Endothelial cell of umbilical vein (primary cell): ENCODE results near the gene NOP9. TPM values are rescaled to one million over a fixed set of nuclear protein-coding genes. Genes with fewer than 3 reads are reported as not detected.

Experiments
- BruUV-seq: library from RNA; stranded (reverse); fragments of 400-500 nt; replicated peaks from 2 replicates; lab custom pipeline; 2021; lab: Mats Ljungman, UMichigan
- CTCF ChIA-PET: fragments of 300-600, 350-600 bp; sonication (Branson Sonifier 250); formaldehyde crosslinking; loops from one replicate; lab custom pipeline; 2021; ENCODE audit warnings: antibody characterized with exemption, inconsistent platforms; lab: Charles Lee
- POLR2A ChIA-PET: fragments of 300-600, 350-600 bp; sonication (Branson Sonifier 250); formaldehyde crosslinking; loops from one replicate; lab custom pipeline; 2021; ENCODE audit warnings: antibody characterized with exemption, inconsistent platforms; lab: Charles Lee
- DNase-seq: peaks from one replicate; pipeline ENCODE4 v3.0.0-alpha.2; 2011; ENCODE audit warnings: low read depth, low spot score
- FAIRE-seq: peaks from 2 replicates; lab custom pipeline; 2011; peaks lifted over from hg19 to GRCh38; lab: Jason Lieb, UNC
- H2AFZ ChIP-seq: 2 replicates; pipeline ENCODE4 v1.6.0; 2012; ENCODE audit warnings: low read depth, low read length, control low read depth, inconsistent platforms
- H3K27ac ChIP-seq: 2 replicates; pipeline ENCODE4 v1.5.1; 2011; ENCODE audit warnings: low read depth, mild to moderate bottlenecking, control low read depth, low read length, moderate library complexity; ENCODE audit not compliant: insufficient read depth
- H3K27me3 ChIP-seq, 2 experiments: 2 replicates each; pipeline versions ENCODE4 v1.6.0 to v1.6.1; 2011; ENCODE audit warnings: low read length in 2 of 2, mixed read lengths in 1 of 2; ENCODE audit not compliant: control insufficient read depth in 2 of 2, insufficient read depth in 2 of 2
- H3K36me3 ChIP-seq, 2 experiments: 2 replicates in 1 of 2; 3 replicates in 1 of 2; pipeline ENCODE4 v1.5.1; 2011; ENCODE audit warnings: low read length in 2 of 2, mild to moderate bottlenecking in 1 of 2, moderate library complexity in 1 of 2; ENCODE audit not compliant: control insufficient read depth in 2 of 2, insufficient read depth in 2 of 2; ENCODE audit errors: extremely low read depth in 1 of 2
- H3K4me1 ChIP-seq: 3 replicates; pipeline ENCODE4 v1.5.1; 2011; ENCODE audit warnings: mild to moderate bottlenecking, low read length; ENCODE audit not compliant: control insufficient read depth, insufficient read depth; ENCODE audit errors: extremely low read depth
- H3K4me2 ChIP-seq: 2 replicates; pipeline ENCODE4 v1.6.1; 2011; ENCODE audit warnings: low read length, control low read depth, mixed read lengths; ENCODE audit not compliant: insufficient read depth
- H3K4me3 ChIP-seq, 3 experiments: fragments of 200-600 bp in 1 of 3; sonication (generic), shearing (Covaris generic) in 1 of 3; replicated peaks in 1 of 3; 2 replicates each; pipeline ENCODE4 v1.5.1; 2011 to 2016; ENCODE audit warnings: control low read depth in 3 of 3, low read length in 3 of 3, mild to moderate bottlenecking in 2 of 3, inconsistent platforms in 1 of 3, low read depth in 1 of 3, moderate library complexity in 1 of 3; ENCODE audit not compliant: insufficient read depth in 1 of 3
- H3K79me2 ChIP-seq: 2 replicates; pipeline ENCODE4 v1.6.0; 2012; ENCODE audit warnings: low read length, inconsistent platforms; ENCODE audit not compliant: control insufficient read depth, insufficient read depth
- H3K9ac ChIP-seq: replicated peaks from 2 replicates; pipeline ENCODE3; 2011; ENCODE audit warnings: low read length, control low read depth; ENCODE audit not compliant: insufficient read depth; ENCODE audit errors: extremely low read depth
- H3K9me1 ChIP-seq: replicated peaks from 3 replicates; pipeline ENCODE4 v1.6.0; 2011; ENCODE audit warnings: mild to moderate bottlenecking, low read length; ENCODE audit not compliant: control insufficient read depth, insufficient read depth; ENCODE audit errors: extremely low read depth
- H3K9me3 ChIP-seq: replicated peaks from 2 replicates; pipeline ENCODE4 v1.5.1; 2012; ENCODE audit warnings: low read length, inconsistent platforms; ENCODE audit not compliant: control insufficient read depth, insufficient read depth
- H4K20me1 ChIP-seq: replicated peaks from 2 replicates; pipeline ENCODE3; 2011; ENCODE audit warnings: mild to moderate bottlenecking, low read length; ENCODE audit not compliant: control insufficient read depth, insufficient read depth; ENCODE audit errors: extremely low read depth
- CTCF ChIP-seq, 2 donors: IDR thresholded peaks; 1 replicate in 1 of 2; 2 replicates in 1 of 2; pipeline ENCODE4 v1.5.1; 2011; ENCODE audit warnings: low read length in 2 of 2, mild to moderate bottlenecking in 2 of 2, moderate library complexity in 2 of 2, control low read depth in 1 of 2, inconsistent platforms in 1 of 2, low read depth in 1 of 2; ENCODE audit not compliant: insufficient read depth in 1 of 2; ENCODE audit errors: extremely low read depth in 1 of 2
- GATA2 ChIP-seq: IDR thresholded peaks from 2 replicates; pipeline ENCODE4 v1.7.0; 2011; ENCODE audit warnings: low read depth, mild to moderate bottlenecking, moderate library complexity, mixed read lengths, low read length; ENCODE audit not compliant: insufficient read length, insufficient read depth
- MAX ChIP-seq: IDR thresholded peaks from 2 replicates; pipeline ENCODE4 v1.6.1; 2011; ENCODE audit not compliant: insufficient read depth, insufficient read length
- MYC ChIP-seq: IDR thresholded peaks from one replicate; pipeline ENCODE4 v1.6.1; 2011; ENCODE audit warnings: mild to moderate bottlenecking, low read depth, low read length
- POLR2A ChIP-seq: IDR thresholded peaks from 2 replicates; pipeline ENCODE4 v1.6.1; 2012; ENCODE audit warnings: low read depth, mild to moderate bottlenecking, control low read depth, low read length
- dilution Hi-C: fragments of 300-500 bp; cut with MboI; formaldehyde crosslinking; loops from one replicate; pipeline ENCODE4 v1.15.0; 2019; ENCODE audit warnings: low sequenced_read_pairs; ENCODE audit not compliant: extremely low pct_ligation_motif_present
- intact Hi-C: fragments of 100-400 bp; cut with micrococcal nuclease; formaldehyde crosslinking; loops from one replicate; pipeline ENCODE4 v1.10.0; 2022
- polyA plus RNA-seq, 4 experiments: library from polyadenylated mRNA; depleted of rRNA in 3 of 4; stranded (reverse) in 3 of 4; unstranded in 1 of 4; fragments of >200 nt; gene quantifications; 2 replicates each; pipeline versions ENCODE4 v1.2.1 to v1.2.3, GENCODE V29; 2011 to 2012; ENCODE audit warnings: missing spikeins in 1 of 4
- total RNA-seq: library from RNA; stranded (reverse); gene quantifications from 2 replicates; pipeline ENCODE4 v1.2.3, GENCODE V29; 2021

NOP9 gene
- total and polyA plus RNA-seq, 2 donors (not counting 3 experiments of a cell fraction or from before 2014, with no cell fraction given), result 16.2 to 31.0 TPM

- H3K79me2 ChIP-seq, result no peaks in the 10 kb centered on the region
- dilution Hi-C loops, result no loop called here
- no peak within 1 kb of the TSS for H3K9ac ChIP-seq
- TF ChIP-seq POLR2A, result no peak
- TF ChIP-seq MYC, result no peak
- peak; percentile 86 to 89 for TF ChIP-seq CTCF (IDR thresholded peaks at IDR 0.05; ENCODE audit: extremely low read depth in 1 of 2, insufficient read depth in 1 of 2, low read depth in 1 of 2, low read length in 2 of 2)
- no peak for TF ChIP-seq MAX
- no peak for TF ChIP-seq GATA2
- H3K4me2 ChIP-seq, result no peak within 1 kb of the TSS
- peaks cover 29% of the 10 kb centered on the region for H3K4me1 ChIP-seq
- H3K4me3 ChIP-seq, result no peak within 1 kb of the TSS
- no TSS peak for BruUV-seq
- no peaks in the 10 kb centered on the region for H3K9me1 ChIP-seq
- intact Hi-C loops, result loop anchor here (1.0 kb wide), 2 partner anchors 36 to 65 kb away; partner anchors contain the start of genes RABGGTA and TINF2
- no peak within 1 kb of the TSS for H2AFZ ChIP-seq
- FAIRE-seq (peak; percentile 86), DNase-seq (peak; percentile 52)
- no peaks in the 10 kb centered on the region for H3K27me3 ChIP-seq
- no peaks in the 10 kb centered on the region for H3K9me3 ChIP-seq
- ChIA-PET CTCF (interaction anchor here (0.6 to 7.4 kb wide), 51 partner anchors 9 to 754 kb away, joined by 3 to 122 read pairs (median 5); partner anchors contain the start of genes CHMP4A, DHRS1, GMPR2 and IPO4), POLR2A (interaction anchor here (0.9 to 1.2 kb wide), 3 partner anchors 65 to 95 kb away, joined by 3 to 4 read pairs (median 3); partner anchors contain the start of genes CHMP4A, MDP1 and TINF2)
- H3K36me3 ChIP-seq, result peaks cover 0 to 33% of the 10 kb centered on the region in 2 experiments
- H4K20me1 ChIP-seq, result no peaks in the 10 kb centered on the region
- no peak within 1 kb of the TSS for H3K27ac ChIP-seq
Measured at GRCh38 chr14:24307575-24308341, 8.1 kb downstream of the NOP9 start, which contains the start of gene CIDEB. Gene CIDEB, minus strand, starts transcription at chr14:24307977. Its CDS starts 119 bp downstream, at chr14:24307858.
